Measurements from ENCODE around the gene DOCK8.

Gene DOCK8

DNA sequence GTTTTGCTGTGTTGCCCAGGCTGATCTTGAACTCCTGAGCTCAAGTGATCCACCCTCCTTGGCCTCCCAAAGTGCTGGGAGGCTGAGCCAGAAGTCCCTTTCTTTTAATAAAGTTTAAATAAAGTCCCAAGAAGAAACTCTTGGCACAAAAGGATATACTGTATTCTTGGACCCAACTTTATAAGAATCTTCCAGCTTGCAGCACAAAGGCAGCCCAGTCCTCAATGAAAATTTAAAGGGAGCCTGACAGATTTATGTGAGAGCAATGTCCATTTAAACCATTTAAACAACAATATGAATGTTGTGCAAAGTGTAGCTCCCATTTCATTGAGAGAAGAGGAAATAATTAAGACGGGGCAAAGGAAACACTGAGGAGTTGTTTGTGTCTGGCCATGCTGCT lies 217.0 kb downstream of the DOCK8 start:
- no peak for DNase-seq

DNA sequence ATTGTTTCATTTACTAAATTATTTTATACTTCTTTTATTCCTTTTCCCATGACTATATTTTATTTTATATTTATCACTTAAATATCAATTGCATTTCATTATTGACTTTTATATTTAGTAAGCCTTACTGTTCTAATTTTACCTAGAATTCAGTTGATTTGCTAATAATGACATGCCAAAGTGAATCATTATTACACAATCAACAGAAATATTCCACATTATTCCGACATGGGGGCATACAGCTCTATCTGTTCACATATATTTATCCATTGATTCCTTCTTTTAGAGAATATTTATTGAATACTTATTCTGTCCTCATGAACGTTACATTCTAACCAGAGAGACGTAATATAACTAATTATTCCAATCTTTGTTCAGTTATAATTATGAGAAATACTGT lies 221.8 kb downstream of the DOCK8 start:
- DNase-seq: no peak

DNA sequence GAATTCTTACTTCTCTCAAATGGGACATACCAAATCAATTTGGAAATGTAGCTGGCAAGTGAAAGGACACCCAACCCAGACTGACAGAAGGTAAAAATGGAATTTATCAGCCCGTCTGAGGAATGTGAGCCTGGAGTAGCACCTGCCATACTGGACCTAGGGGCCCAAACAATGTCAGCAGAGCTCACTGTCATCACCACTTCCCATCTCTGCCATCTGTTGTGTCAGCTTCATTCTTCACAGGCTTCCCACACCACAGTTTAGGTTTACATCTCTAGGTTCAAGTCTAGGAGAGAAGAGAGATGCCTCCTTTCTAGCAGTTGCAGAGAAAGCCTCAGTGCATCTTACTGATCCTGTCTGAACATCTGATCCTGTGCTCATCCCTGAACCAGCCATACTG lies 222.4 kb downstream of the DOCK8 start:
- DNase-seq: no peak

DNA sequence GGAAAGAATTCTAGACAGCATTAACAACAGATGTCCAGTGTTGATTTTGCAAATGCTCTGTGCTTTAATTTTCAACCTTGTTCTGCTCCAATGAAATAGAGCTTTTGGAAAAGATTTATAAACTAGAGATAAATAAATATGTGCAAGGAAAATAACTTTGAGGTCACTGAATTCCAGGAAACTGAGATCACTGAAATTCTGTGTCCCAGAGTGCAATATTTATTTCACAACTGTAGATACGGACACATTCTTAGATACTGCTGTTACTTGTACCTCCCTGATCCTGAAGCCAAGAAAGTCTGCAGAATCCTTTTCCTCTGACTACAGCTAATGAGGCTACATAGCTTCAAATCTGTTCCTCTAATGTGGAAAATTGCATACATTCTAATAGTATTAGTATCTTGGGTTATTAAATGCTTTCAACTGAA lies 222.9 kb downstream of the DOCK8 start:
- DNase-seq: peak; percentile 68

DNA sequence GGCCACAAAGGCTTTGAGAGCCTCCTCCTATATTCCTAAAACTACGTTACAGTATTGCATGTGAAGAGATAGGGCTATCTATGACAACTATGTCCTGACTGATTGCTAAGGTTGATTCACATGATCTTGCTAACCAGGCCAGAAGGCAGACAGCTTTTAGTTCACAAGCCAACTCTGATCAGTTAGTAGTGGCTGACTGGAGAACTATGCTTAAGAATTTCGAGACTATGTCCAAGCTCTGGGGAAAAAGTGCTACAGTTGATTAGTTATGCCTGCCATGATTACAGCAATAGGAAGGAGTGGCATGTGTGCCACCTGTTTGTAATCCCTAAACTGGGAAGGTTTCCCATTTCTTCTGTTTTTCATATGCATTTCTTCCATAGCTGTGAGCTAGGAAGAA lies 223.4 kb downstream of the DOCK8 start:
- DNase-seq: no peak

DNA sequence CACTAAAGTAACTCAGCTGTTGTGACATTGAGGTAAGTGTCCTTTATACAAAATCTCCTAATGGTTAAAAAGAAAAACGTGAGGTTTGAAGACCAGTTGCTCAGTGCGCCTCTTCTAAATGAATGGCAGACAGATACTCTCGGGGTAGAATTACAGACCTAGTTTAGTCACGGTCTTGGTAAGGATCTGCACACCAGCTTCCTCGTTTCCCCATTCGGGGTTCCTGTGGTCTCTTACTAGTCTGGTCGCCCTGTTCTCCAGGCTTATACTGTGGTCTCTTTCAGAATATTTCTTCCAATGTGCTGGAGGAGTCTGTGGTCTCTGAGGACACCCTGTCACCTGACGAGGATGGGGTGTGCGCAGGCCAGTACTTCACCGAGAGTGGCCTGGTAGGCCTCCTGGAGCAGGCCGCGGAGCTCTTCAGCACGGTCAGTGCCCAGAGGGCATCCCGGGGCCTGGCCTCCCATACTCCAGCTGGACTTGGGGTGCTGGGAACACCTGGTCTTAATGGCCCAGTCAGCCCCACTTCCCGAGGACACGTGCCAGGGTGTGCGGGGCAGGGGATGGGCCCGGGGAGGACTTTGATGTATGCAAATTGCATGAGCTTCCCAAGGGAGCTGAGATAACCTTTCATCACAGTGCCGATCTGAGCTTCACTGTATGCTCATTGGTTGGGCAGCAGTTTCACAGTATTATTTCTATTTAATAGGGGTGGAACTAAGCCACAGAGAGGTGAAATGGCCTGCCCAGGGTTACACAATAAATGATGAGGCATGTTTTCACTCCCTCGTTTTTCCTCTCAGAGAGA lies 224.5 kb downstream of the DOCK8 start:
- DNase-seq: peak; percentile 18

DNA sequence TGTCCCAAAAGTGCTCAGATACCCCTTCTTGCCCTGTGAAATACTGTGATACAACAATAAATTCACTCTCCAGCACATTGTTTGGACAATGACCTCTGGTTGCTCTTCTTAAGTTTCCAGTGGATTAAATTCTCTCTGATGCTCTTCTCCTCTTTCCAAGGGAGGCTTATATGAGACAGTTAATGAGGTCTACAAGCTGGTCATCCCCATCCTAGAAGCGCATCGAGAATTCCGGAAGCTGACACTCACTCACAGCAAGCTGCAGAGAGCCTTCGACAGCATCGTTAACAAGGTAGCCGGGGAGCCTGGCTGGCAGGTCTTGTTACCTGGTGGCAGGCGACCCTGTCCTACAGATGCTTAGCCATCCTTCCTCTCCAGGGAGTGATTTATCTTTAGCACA lies 226.5 kb downstream of the DOCK8 start:
- no peak for DNase-seq

DNA sequence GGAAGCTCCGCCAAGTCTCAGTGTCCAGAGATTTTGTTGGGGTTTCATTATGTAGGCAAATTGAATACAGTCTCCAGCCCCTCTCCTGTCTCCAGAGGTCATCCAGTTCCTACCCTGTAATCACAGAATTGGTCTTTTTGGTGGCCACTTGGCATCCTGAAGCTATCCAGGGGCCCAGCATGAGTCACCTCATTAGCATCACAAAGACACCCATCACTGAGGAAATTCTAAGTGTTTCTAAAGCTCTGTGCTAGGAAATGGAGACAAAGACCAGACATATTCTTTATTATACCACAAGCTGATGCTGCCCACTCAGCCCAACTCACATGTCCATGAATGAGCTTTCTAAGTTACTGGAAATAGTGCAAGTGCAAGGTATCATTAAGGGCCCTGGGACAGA lies 229.9 kb downstream of the DOCK8 start:
- no peak for DNase-seq

DNA sequence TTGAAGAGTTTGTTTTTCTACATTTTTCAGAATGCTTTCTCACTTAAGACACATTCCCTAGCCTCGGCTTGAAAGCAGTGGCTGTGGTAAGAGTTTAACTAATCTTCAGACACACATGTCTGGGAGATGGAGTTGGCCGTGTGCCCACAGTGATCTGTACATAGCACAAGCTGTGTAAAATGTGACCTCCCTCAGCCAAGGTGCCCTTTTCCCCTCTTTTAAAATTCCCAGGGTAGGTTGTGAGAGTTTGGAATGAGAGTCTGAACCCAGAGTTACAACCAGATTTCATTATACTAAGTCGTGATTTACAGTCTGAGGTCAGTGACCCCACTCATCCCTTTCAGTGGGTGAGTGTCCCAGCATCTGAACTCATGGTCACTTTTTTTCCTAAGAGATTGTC lies 230.4 kb downstream of the DOCK8 start:
- DNase-seq: peak; percentile 52

DNA sequence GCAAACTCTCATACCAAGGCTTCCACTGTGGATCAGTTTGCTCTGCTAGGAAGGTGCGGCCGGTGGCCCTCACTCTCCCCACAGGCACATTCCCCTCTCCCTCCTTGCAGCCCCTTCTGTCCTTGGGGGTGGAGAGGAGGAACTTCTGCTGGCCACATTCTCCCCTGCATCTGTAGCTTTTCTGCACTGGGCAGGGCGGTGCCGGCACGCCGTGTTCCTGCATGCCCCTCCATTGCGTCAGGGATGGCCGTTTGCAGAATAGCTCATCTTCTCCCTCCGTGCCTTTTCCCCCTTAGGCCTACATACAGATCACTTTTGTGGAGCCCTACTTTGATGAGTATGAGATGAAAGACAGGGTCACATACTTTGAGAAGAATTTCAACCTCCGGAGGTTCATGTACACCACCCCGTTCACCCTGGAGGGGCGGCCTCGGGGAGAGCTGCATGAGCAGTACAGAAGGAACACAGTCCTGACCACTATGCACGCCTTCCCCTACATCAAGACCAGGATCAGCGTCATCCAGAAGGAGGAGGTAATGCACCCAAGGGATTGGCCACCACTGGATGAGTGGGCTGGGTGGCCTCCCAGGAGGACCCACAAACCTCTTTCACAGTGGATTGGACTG lies 231.5 kb downstream of the DOCK8 start:
- no peak for DNase-seq

DNA sequence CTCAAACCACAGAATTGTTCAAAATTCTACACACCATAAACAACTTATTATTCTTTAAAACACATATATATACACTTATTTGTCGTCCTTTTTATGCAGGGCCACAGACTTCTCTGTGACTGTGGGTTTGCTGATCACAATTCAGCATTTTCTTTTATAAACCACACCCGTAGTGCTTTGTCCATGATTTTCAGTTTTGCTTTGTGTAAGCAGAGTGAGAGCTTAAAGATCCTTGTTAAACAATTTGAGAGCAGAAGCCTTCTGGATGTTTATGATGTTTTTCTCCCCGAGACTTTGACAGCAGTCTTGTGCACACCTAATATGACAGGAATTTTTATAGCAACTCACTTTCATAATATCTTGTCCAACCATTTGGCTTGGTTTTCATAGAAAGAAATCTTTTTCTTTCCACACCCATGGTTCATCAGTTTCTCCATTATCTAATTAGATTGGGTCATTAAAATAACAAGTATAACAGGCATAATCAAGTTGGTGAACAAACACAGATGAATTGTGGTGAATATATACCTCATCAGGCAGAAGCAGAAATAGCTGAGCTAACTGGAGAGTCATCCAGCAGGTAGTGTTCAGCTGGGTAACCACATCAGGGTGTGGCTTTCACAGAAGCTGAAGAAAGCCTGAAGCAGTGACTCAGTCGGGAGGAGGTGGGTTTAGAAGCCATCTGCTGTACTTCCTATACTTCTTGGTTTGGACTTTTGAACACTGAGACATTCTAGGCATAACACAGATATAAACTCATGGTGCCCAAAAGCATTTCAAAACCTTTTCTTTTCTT lies 232.8 kb downstream of the DOCK8 start:
- DNase-seq: peak; percentile 20

DNA sequence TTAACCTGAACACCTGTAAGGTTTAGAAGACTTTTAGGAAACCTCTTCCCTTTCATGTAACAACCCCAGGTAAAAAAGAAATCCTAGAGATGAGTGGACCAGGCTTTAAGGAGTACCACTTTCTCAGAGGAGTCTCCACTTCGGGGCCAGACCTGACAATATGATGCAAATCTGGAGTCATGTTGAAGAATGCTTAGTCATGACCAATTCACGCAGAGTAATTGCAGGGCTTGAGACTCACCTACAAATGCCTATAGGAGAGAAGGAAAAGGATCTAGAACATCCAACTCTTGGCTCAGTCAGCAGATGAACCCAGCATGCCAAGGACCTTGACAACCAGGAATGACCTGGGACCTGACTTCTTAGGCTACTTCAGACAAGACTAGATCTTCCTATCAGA lies 235.4 kb downstream of the DOCK8 start:
- DNase-seq: no peak

DNA sequence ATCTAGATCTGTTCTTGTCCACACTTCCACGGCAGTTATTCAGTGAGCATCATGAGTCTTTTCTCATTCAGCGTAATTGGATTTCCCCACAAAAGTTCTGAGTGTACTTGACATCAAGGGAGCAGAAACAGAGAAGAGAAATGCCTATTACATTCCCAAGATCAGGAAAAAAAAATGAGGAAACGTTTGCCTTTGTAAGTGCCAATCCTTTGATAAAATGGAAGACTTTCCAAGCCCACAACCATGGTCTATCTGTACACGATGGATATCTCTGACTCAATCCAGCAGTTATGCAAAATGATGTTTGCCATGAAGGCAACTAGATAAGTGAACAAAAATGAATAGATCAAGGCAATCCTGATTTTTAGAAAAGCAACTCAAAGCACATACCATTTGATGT lies 235.9 kb downstream of the DOCK8 start:
- DNase-seq: no peak

DNA sequence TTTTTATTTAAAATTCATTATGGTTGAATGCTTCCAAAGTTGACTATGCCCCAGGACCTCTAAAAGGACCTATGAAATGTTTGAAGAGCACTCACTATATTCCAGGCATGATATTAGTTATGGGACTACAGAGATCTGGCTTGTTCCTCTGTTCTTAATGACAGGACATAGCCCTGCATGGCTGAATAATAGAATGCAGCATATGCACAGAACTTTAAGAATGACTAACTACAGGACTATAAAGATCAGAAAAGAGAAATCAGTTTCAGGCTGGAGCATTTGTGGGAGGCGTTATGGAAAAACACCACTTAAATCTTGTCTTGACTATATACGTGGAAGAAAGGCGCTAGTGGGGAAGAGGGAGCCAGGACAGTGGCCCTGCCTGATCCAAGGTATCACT lies 239.2 kb downstream of the DOCK8 start:
- no peak for DNase-seq

DNA sequence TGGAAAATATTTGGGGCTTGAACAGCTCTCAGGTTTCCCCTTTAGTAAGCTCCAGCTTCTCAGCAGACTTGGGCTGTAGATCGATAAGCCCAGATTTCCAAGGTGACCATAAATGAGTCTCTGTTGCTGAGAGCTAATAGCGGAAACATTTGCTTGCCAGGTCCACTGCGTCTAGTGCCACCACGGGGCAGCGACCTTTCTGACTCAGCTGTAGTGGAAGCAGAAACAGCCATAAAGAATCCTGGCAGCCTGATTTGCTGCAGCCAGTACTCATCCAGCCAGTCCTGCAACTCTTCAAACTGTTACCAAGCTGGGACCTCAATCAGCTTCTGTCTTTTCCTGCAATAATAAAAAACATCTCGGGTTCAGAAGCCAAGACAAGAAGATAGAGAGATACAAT lies 241.7 kb downstream of the DOCK8 start:
- DNase-seq: no peak

DNA sequence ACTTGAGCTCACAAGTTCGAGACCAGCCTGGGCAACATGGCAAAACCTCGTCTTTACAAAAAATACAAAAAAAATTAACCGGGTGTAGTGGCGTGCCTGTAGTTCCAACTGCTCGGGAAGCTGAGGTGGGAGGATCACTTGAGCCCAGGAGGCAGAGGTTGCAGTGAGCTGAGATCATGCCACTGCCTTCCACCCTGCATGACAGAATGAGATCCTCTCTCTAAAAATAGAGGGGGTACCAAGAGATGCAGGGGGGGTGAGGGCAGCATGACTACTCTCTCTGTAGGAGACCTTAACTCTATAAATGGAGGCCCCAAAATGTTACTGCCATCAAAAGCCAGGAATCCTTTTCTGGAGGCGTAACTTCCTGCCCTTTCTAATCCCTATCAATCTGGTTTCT lies 243.9 kb downstream of the DOCK8 start:
- no peak for DNase-seq

DNA sequence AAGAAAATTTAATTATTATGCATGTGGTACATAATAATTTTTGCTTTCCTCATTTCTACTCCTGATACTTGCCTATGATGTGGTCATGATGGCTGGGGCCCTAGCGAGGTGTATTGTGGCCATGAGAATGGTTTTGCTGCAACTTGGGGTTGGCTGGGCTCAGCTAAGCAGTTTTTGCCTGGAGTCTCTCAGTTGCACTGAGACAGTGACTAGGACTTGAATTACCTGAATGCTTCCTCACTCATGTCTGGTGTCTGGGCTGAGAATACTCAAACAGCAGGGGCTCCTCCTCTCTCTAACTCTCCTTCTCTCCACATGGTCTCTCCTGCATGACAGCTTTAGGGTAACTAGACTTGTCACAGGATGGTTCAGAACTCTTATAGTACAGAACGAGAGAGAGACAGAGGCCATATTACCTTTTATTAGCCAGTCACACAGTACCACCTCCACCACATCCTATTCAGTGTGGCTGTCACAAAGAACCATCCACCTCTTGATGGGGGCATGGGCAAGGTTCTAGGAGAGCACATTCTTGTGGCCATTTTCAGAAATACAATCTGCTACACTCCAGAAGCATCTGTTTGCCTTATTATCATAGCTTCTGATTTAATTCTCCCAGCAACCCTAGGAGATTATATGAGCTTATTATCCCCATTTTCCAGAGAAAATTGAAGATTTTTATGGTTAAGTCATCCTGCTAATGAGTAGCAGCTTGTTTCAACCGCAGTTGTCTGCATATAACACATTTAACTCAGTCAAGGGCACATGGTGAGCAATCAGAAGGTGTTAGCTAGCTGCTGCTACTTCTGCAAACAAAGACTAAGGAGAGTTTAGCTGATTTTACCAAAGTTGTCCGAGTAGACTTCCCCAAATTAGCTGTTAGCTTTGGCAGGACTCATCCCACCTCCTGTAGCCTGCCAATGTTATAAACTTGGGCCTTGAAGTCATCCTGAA lies 245.1 kb downstream of the DOCK8 start:
- DNase-seq: no peak

DNA sequence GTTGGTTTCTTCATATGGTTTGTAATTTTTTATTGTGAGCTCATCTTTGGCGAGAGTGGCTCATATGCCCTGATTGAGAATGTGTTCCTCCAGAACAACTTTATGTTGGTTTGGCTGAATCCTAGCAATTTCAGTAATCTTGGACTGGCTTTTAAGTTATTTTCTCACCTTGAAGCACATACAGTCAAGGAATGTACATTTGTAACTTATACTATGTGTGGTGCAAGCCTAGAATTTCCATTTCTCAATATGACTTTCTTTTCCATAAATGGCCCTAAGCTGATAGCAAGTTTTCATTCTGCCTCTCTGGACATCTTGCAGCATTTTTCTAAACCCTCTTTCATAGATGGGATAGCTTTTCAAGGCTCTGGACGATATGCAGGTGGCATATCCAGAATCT lies 247.5 kb downstream of the DOCK8 start:
- no peak for DNase-seq

DNA sequence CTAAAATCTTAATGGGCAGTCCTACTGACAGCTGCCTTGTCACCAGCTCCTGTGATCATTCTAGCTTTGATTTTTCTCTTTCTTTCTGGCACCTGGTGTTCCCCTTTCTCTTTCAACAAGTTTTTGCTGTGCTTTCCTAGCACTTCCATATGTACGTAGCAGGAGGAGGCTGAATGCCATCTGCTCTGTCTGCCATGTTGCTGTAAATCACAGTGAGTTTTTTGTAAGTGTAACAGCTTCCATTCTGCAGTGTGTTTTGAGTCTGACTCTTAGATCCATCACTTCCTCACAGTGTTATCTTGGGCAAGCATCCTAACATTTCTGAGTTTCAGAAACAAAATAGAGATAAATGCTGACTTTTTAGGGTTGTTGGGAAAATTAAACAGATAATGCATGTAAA lies 247.9 kb downstream of the DOCK8 start:
- no peak for DNase-seq

DNA sequence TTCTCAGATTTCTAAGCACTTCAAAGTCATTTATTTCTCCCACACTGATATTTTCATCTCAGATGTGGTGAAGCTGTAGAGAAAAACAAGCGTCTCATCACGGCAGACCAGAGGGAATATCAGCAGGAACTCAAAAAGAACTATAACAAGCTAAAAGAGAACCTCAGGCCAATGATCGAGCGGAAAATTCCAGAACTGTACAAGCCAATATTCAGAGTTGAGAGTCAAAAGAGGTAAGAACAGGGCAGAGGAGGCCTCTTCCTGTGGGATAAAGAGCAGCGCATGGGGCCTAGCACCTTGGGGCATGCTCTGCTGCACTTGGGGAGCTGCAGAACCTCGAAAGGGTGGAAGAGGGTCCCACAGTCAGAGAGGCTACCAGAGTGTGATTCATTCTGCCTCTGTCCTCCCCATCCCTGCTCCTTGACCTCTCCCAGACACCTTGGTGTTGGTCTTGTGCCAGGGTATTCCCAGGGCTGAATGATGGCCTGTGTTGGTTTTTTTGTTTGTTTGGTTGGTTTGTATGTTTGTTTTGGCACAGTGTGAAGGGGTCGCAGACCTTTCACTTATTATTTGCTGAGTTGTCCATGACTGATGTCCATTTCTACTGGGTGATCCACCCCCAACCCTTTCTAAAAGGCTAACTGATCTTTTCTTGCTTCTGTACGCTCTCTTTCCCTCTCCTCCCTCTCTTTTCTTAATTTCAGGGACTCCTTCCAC lies 248.9 kb downstream of the DOCK8 start:
- DNase-seq: no peak

DNA sequence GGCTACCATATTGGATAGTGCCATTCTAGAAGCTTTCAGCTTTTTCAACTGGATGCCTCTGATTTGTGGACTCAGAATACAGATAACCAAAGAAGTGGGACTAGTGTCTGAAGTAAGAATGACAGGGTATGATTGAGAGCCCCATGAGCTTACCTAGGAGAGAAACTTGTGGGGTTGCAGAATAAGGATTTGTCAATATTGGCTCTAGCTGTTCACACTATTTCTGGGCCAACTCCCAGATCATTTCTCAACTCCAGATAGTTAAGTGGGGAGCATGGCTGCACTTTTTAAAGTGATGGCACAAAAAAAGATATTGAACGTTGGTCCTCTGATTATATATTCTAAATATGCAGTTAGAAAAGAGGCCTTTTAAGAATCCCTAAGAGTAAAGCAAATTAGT lies 252.1 kb downstream of the DOCK8 start:
- no peak for DNase-seq

DNA sequence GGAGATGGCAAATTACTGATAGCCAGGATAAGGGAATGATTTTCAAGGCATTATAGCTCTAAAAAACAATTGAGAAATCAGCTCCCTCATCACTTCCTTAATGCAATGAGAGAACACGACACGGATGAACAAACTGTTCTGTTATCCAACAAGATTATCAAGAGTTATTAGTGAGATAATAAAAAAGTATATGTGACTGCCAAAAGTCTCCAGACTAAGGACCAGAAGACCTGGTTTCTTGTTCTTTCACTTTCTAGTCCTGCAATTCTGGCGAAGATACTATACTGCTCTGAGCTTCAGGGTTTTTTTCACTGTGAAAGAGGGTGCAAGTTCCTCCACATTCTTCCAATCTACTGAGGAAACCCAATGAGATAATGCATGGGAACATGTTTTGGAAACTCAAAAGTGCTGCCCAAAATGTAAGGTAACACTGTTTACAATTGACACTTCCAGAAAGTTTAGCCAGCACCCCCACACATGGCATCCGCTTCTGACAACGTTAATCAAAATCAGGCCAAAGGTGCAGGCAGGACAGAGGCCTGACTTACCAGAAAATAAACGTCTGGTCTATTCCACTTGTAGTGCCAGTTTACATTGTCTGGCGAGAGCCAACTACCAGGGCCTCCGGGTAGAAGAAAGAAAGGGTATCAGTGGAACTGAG lies 254.2 kb downstream of the DOCK8 start:
- DNase-seq: no peak

Measured in fibroblast of upper back skin (primary cell).